Vagina (tissue), 2 donors: ENCODE results near the gene E4F1. TPM values are rescaled to one million over a fixed set of nuclear protein-coding genes. Genes with fewer than 3 reads are reported as not detected.

ENCODE experiments used
- DNase-seq, 2 donors: peaks; one replicate each; pipeline ENCODE4 v3.0.0-alpha.2; 2017; ENCODE audit errors: extremely low spot score in 2 of 2
- H3K27ac ChIP-seq: fragments of 200-600 bp; sonication (generic); one replicate; pipeline ENCODE4 v1.5.1; 2019
- H3K27me3 ChIP-seq: fragments of 200-600 bp; sonication (generic); one replicate; pipeline ENCODE4 v1.5.1; 2019
- H3K36me3 ChIP-seq, 2 donors: fragments of 200-600 bp; sonication (generic); one replicate each; pipeline ENCODE4 v1.5.1; 2017 to 2019
- H3K4me1 ChIP-seq: fragments of 200-600 bp; sonication (generic); one replicate; pipeline ENCODE4 v1.5.1; 2019
- H3K4me3 ChIP-seq, 2 donors: fragments of 200-600 bp; sonication (generic); 1 replicate in 1 of 2; 2 replicates in 1 of 2; pipeline ENCODE4 v1.5.1; 2016 to 2019
- H3K9me3 ChIP-seq: fragments of 200-600 bp; sonication (generic); one replicate; pipeline ENCODE4 v1.5.1; 2019
- POLR2A ChIP-seq, 2 donors: fragments of 450-650 bp; IDR thresholded peaks; one replicate each; pipeline ENCODE4 v1.6.1; 2017; ENCODE audit warnings: antibody characterized with exemption in 2 of 2, mild to moderate bottlenecking in 2 of 2, moderate library complexity in 2 of 2
- POLR2AphosphoS5 ChIP-seq, 2 donors: sonication (generic); formaldehyde crosslinking; IDR thresholded peaks; one replicate each; pipeline ENCODE4 v1.9.0; 2017; ENCODE audit warnings: antibody characterized with exemption in 2 of 2, mild to moderate bottlenecking in 2 of 2, low read depth in 1 of 2; ENCODE audit not compliant: insufficient read depth in 1 of 2
- intact Hi-C: fragments of 100-400 bp; cut with DNase I; formaldehyde crosslinking; loops from one replicate; pipeline ENCODE4 v1.15.1; 2023
- total RNA-seq: library from RNA; depleted of rRNA; stranded (reverse); fragments of >200 nt; gene quantifications from one replicate; pipeline ENCODE4 v1.2.3, GENCODE V29; 2016
- TF ChIP-seq, protein P1 (sequence below), 3 experiments: fragments of 450-650 bp in 2 of 3; fragments of 200-600 bp in 1 of 3; sonication (generic) in 1 of 3; IDR thresholded peaks; one replicate each; pipeline ENCODE4 v1.5.1; 2017 to 2019; ENCODE audit warnings: antibody characterized with exemption in 3 of 3, mild to moderate bottlenecking in 2 of 3, moderate library complexity in 2 of 3

Gene E4F1
- total RNA-seq, 1 donor from 2014 or later: 70.0 TPM

- no peak for DNase-seq
- no peaks in the 10 kb centered on the region for H3K9me3 ChIP-seq
- H3K27ac ChIP-seq: no peak overlapping the region
- H3K36me3 ChIP-seq: peaks cover 0 to 47% of the 10 kb centered on the region in 2 donors
- H3K4me1 ChIP-seq: peaks cover 33% of the 10 kb centered on the region
- intact Hi-C loops: no loop called here
- TF ChIP-seq, protein P1, sequence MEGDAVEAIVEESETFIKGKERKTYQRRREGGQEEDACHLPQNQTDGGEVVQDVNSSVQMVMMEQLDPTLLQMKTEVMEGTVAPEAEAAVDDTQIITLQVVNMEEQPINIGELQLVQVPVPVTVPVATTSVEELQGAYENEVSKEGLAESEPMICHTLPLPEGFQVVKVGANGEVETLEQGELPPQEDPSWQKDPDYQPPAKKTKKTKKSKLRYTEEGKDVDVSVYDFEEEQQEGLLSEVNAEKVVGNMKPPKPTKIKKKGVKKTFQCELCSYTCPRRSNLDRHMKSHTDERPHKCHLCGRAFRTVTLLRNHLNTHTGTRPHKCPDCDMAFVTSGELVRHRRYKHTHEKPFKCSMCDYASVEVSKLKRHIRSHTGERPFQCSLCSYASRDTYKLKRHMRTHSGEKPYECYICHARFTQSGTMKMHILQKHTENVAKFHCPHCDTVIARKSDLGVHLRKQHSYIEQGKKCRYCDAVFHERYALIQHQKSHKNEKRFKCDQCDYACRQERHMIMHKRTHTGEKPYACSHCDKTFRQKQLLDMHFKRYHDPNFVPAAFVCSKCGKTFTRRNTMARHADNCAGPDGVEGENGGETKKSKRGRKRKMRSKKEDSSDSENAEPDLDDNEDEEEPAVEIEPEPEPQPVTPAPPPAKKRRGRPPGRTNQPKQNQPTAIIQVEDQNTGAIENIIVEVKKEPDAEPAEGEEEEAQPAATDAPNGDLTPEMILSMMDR (IDR thresholded peaks at IDR 0.05): no peak
- TF ChIP-seq POLR2A (IDR thresholded peaks at IDR 0.05) (no peak), POLR2AphosphoS5 (IDR thresholded peaks at IDR 0.05; ENCODE audit: insufficient read depth in 1 of 2, low read depth in 1 of 2) (no peak)
- peaks cover 9% of the 10 kb centered on the region for H3K27me3 ChIP-seq
- no peak overlapping the region for H3K4me3 ChIP-seq
These were observed 12.4 kb downstream of the E4F1 start for GRCh38 chr16:2235695-2236336.

GRCh38 chr16:2236337-2237101 lies 13.1 kb downstream of the E4F1 start, which contains the start of gene DNASE1L2:
DNASE1L2 (plus strand) TSS chr16:2236444; CDS start chr16:2236817, 373 bp downstream.
- no peak for TF ChIP-seq POLR2AphosphoS5 (IDR thresholded peaks at IDR 0.05; ENCODE audit: insufficient read depth in 1 of 2, low read depth in 1 of 2)
- TF ChIP-seq POLR2A (IDR thresholded peaks at IDR 0.05): no peak
- TF ChIP-seq, protein P1 (IDR thresholded peaks at IDR 0.05): no peak
- no peak within 1 kb of the TSS for H3K27ac ChIP-seq
- H3K4me1 ChIP-seq: peaks cover 26% of the 10 kb centered on the region
- no peaks in the 10 kb centered on the region for H3K9me3 ChIP-seq
- peaks cover 0 to 42% of the 10 kb centered on the region in 2 donors for H3K36me3 ChIP-seq
- intact Hi-C loops: no loop called here
- DNase-seq: no peak
- H3K27me3 ChIP-seq: peaks cover 9% of the 10 kb centered on the region
- peak within 1 kb of the TSS; percentile 3 to 22 for H3K4me3 ChIP-seq

- peaks cover 22% of the 10 kb centered on the region for H3K4me1 ChIP-seq
- H3K36me3 ChIP-seq: peaks cover 0 to 36% of the 10 kb centered on the region in 2 donors
- H3K9me3 ChIP-seq: no peaks in the 10 kb centered on the region
- no peak overlapping the region for H3K4me3 ChIP-seq
- TF ChIP-seq POLR2A (IDR thresholded peaks at IDR 0.05) (no peak), POLR2AphosphoS5 (IDR thresholded peaks at IDR 0.05; ENCODE audit: insufficient read depth in 1 of 2, low read depth in 1 of 2) (no peak)
- TF ChIP-seq, protein P1 (IDR thresholded peaks at IDR 0.05): no peak
- H3K27me3 ChIP-seq: peaks cover 9% of the 10 kb centered on the region
- no peak for DNase-seq
- intact Hi-C loops: no loop called here
- no peak overlapping the region for H3K27ac ChIP-seq
These were observed 13.7 kb downstream of the E4F1 start for GRCh38 chr16:2237102-2237482.

DNA sequence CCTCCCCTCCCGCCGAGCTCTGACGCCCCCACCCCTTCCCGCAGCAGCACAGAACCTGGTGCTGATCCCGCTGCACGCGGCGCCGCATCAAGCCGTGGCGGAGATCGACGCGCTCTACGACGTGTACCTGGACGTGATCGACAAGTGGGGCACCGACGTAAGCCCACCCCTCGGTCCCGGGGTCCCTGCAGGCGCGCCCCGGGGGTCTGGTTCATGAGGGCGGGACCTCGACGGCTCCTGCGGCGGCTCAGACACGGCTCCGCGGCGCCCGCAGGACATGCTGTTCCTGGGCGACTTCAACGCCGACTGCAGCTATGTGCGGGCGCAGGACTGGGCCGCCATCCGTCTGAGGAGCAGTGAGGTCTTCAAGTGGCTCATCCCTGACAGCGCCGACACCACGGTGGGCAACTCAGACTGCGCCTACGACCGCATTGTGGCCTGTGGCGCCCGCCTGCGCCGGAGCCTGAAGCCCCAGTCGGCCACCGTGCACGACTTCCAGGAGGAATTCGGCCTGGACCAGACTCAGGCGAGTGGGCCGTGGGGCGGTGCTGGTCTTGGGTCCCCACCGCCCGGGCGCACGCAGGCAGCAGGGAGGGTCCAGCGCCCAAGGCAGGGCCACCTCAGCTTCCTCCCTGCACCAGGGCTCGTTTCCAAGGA lies 14.2 kb downstream of the E4F1 start:
- Histone ChIP-seq H3K4me3 (no peak overlapping the region), H3K4me1 (peaks cover 22% of the 10 kb centered on the region), H3K27me3 (peaks cover 9% of the 10 kb centered on the region), H3K27ac (no peak overlapping the region), H3K9me3 (no peaks in the 10 kb centered on the region), H3K36me3 (peaks cover 0 to 34% of the 10 kb centered on the region in 2 donors)
- no peak for DNase-seq
- intact Hi-C loops: no loop called here
- TF ChIP-seq POLR2A (IDR thresholded peaks at IDR 0.05) (no peak), POLR2AphosphoS5 (IDR thresholded peaks at IDR 0.05; ENCODE audit: insufficient read depth in 1 of 2, low read depth in 1 of 2) (no peak)
- TF ChIP-seq, protein P1 (IDR thresholded peaks at IDR 0.05): no peak
